IMR-90 (cell line): ENCODE measurements around the gene GNAZ.

Experiments
- CTCF ChIP-seq: conservative IDR thresholded peaks from 2 replicates; pipeline ENCODE4 v1.5.1; 2012; ENCODE audit warnings: mild to moderate bottlenecking, low read depth, low read length, improper control_type of control experiment
- MAFK ChIP-seq: IDR thresholded peaks from 2 replicates; pipeline ENCODE4 v1.6.1; 2012; ENCODE audit warnings: low read depth, low read length, improper control_type of control experiment
- MAZ ChIP-seq: IDR thresholded peaks from 2 replicates; pipeline ENCODE4 v1.6.1; 2012; ENCODE audit warnings: low read depth, mild to moderate bottlenecking, low read length, improper control_type of control experiment, moderate library complexity, borderline replicate concordance
- POLR2A ChIP-seq: IDR thresholded peaks from 2 replicates; pipeline ENCODE4 v1.6.1; 2012; ENCODE audit warnings: mild to moderate bottlenecking, low read depth, low read length
- RAD21 ChIP-seq: IDR thresholded peaks from 2 replicates; pipeline ENCODE4 v1.6.1; 2012; ENCODE audit warnings: low read length, improper control_type of control experiment
- RCOR1 ChIP-seq: IDR thresholded peaks from 2 replicates; pipeline ENCODE4 v1.6.1; 2012; ENCODE audit warnings: mild to moderate bottlenecking, low read length, improper control_type of control experiment; ENCODE audit not compliant: insufficient replicate concordance
- TF ChIP-seq, protein P1 (sequence below): fragments of 150-350 bp; IDR thresholded peaks from 2 replicates; pipeline ENCODE4 v1.6.1; 2017; ENCODE audit warnings: mild to moderate bottlenecking, antibody characterized with exemption, low read length, low read depth
- TF ChIP-seq, protein P2 (sequence below): fragments of 150-350 bp; IDR thresholded peaks from 2 replicates; pipeline ENCODE4 v1.6.1; 2016; ENCODE audit warnings: low read depth, mild to moderate bottlenecking, low read length, moderate library complexity, borderline replicate concordance

- no peak for TF ChIP-seq POLR2A
- TF ChIP-seq CTCF: no peak
- TF ChIP-seq MAFK: no peak
- no peak for TF ChIP-seq RCOR1
- TF ChIP-seq, protein P1, sequence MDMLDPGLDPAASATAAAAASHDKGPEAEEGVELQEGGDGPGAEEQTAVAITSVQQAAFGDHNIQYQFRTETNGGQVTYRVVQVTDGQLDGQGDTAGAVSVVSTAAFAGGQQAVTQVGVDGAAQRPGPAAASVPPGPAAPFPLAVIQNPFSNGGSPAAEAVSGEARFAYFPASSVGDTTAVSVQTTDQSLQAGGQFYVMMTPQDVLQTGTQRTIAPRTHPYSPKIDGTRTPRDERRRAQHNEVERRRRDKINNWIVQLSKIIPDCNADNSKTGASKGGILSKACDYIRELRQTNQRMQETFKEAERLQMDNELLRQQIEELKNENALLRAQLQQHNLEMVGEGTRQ: no peak
- TF ChIP-seq, protein P2, sequence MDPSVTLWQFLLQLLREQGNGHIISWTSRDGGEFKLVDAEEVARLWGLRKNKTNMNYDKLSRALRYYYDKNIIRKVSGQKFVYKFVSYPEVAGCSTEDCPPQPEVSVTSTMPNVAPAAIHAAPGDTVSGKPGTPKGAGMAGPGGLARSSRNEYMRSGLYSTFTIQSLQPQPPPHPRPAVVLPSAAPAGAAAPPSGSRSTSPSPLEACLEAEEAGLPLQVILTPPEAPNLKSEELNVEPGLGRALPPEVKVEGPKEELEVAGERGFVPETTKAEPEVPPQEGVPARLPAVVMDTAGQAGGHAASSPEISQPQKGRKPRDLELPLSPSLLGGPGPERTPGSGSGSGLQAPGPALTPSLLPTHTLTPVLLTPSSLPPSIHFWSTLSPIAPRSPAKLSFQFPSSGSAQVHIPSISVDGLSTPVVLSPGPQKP: no peak
- no peak for TF ChIP-seq RAD21
- no peak for TF ChIP-seq MAZ
These were observed 40.6 kb upstream of the GNAZ start for GRCh38 chr22:23029521-23030228.
